GM12878 (cell line): ENCODE data around the gene MYO15A. TPM values are rescaled to one million over a fixed set of nuclear protein-coding genes. Genes with fewer than 3 reads are reported as not detected.

Experiments
- ATAC-seq: fragments of 200-7000 bp; cut with Tn5 transposase; 3 replicates; pipeline ENCODE4 v1.9.1; 2020; ENCODE audit warnings: mild to moderate bottlenecking, moderate library complexity
- BruUV-seq: library from RNA; stranded (reverse); fragments of 400-500 nt; replicated peaks from 2 replicates; lab custom pipeline; 2021; lab: Mats Ljungman, UMichigan
- CTCF ChIA-PET: fragments of 300-600 bp; sonication (Branson Sonifier 250); formaldehyde crosslinking; extraction: SDS; loops from one replicate; lab custom pipeline; 2021; ENCODE audit warnings: inconsistent platforms; lab: Yijun Ruan, JAX
- POLR2A ChIA-PET: fragments of 350-600 bp; formaldehyde crosslinking; extraction: SDS; loops from one replicate; lab custom pipeline; 2021; ENCODE audit warnings: inconsistent platforms; lab: Charles Lee
- RAD21 ChIA-PET: fragments of 300-600 bp; sonication (Branson Sonifier 250); formaldehyde crosslinking; loops from one replicate; lab custom pipeline; 2023; ENCODE audit warnings: antibody characterized with exemption; ENCODE audit not compliant: unreplicated experiment; lab: Charles Lee
- SMC1A ChIA-PET: fragments of 300-600 bp; sonication (Branson Sonifier 250); formaldehyde crosslinking; loops from one replicate; lab custom pipeline; 2023; ENCODE audit not compliant: unreplicated experiment, uncharacterized antibody; lab: Charles Lee
- DNase-seq: peaks from one replicate; pipeline ENCODE4 v3.0.0-alpha.2; 2011; ENCODE audit warnings: low read depth, low spot score
- FAIRE-seq: peaks from 3 replicates; lab custom pipeline; 2011; peaks lifted over from hg19 to GRCh38; lab: Jason Lieb, UNC
- H2AFZ ChIP-seq: 2 replicates; pipeline ENCODE4 v1.6.0; 2011; ENCODE audit warnings: low read depth, low read length, control low read depth; ENCODE audit not compliant: control insufficient read depth
- H3K27ac ChIP-seq: 2 replicates; pipeline ENCODE4 v1.5.1; 2011; ENCODE audit warnings: control low read depth; ENCODE audit not compliant: control insufficient read depth, insufficient read depth
- H3K27me3 ChIP-seq, 2 experiments: replicated peaks in 1 of 2; 2 replicates each; pipeline versions ENCODE4 v1.6.0 to v1.6.1; 2011; ENCODE audit warnings: low read length in 1 of 2; ENCODE audit not compliant: control insufficient read depth in 2 of 2, insufficient read depth in 2 of 2
- H3K36me3 ChIP-seq, 2 experiments: 2 replicates each; pipeline ENCODE4 v1.5.1; 2011; ENCODE audit warnings: low read length in 1 of 2; ENCODE audit not compliant: control insufficient read depth in 2 of 2, insufficient read depth in 2 of 2
- H3K4me1 ChIP-seq: 2 replicates; pipeline ENCODE4 v1.6.1; 2011; ENCODE audit warnings: mild to moderate bottlenecking, low read length, moderate library complexity, mixed read lengths; ENCODE audit not compliant: control insufficient read depth, insufficient read depth
- H3K4me2 ChIP-seq: 2 replicates; pipeline ENCODE4 v1.6.0; 2011; ENCODE audit warnings: control low read depth; ENCODE audit not compliant: control insufficient read depth, insufficient read depth
- H3K4me3 ChIP-seq: fragments of 200-600 bp; sonication (generic); 2 replicates; pipeline ENCODE4 v1.5.1; 2016
- H3K79me2 ChIP-seq: 2 replicates; pipeline ENCODE4 v1.6.0; 2011; ENCODE audit warnings: low read length; ENCODE audit not compliant: control insufficient read depth, insufficient read depth
- H3K9ac ChIP-seq: 2 replicates; pipeline ENCODE4 v1.8.0; 2011; ENCODE audit warnings: low read length, control low read depth, mixed read lengths; ENCODE audit not compliant: control insufficient read depth, insufficient read depth
- H3K9me3 ChIP-seq: replicated peaks from 3 replicates; pipeline ENCODE4 v1.5.1; 2011; ENCODE audit warnings: mild to moderate bottlenecking, low read length; ENCODE audit not compliant: control insufficient read depth, insufficient read depth
- H4K20me1 ChIP-seq: 2 replicates; pipeline ENCODE4 v1.6.0; 2011; ENCODE audit not compliant: control insufficient read depth, insufficient read depth
- CEBPZ ChIP-seq: fragments of 150-350 bp; IDR thresholded peaks from 2 replicates; pipeline ENCODE4 v1.6.1; 2016; ENCODE audit warnings: low read depth, low read length
- NFXL1 ChIP-seq: fragments of 450-650 bp; IDR thresholded peaks from 2 replicates; pipeline ENCODE4 v1.6.1; 2017; ENCODE audit warnings: antibody characterized with exemption, mild to moderate bottlenecking, borderline replicate concordance
- NKRF ChIP-seq: fragments of 450-650 bp; conservative IDR thresholded peaks from 2 replicates; pipeline ENCODE4 v1.6.1; 2017; ENCODE audit warnings: mild to moderate bottlenecking, moderate library complexity
- POLR2AphosphoS2 ChIP-seq: IDR thresholded peaks from 2 replicates; pipeline ENCODE4 v1.6.1; 2011; ENCODE audit warnings: low read depth, mild to moderate bottlenecking, low read length, improper control_type of control experiment, moderate library complexity
- REST ChIP-seq: IDR thresholded peaks from 2 replicates; pipeline ENCODE4 v1.6.1; 2012; ENCODE audit warnings: mild to moderate bottlenecking, low read depth, low read length
- RFX5 ChIP-seq: IDR thresholded peaks from 2 replicates; pipeline ENCODE4 v1.6.1; 2011; ENCODE audit warnings: low read depth, low read length, improper control_type of control experiment
- SMARCA5 ChIP-seq: fragments of 450-650 bp; IDR thresholded peaks from 2 replicates; pipeline ENCODE4 v1.6.1; 2017; ENCODE audit warnings: mild to moderate bottlenecking
- SUZ12 ChIP-seq: fragments of 200-600 bp; sonication (generic); IDR thresholded peaks from one replicate; pipeline ENCODE4 v1.6.1; 2018; ENCODE audit warnings: antibody characterized with exemption, mild to moderate bottlenecking; ENCODE audit not compliant: unreplicated experiment
- WGBS: methylation state at CpG from one replicate; pipeline ENCODE4 v1.1.6; 2016; ENCODE audit warnings: low lambda C conversion rate; ENCODE audit not compliant: insufficient replicate concordance, insufficient coverage; ENCODE audit errors: missing lambda C conversion rate; 5-methylcytosine and 5-hydroxymethylcytosine counted together
- in situ Hi-C: fragments of 300-500 bp; cut with MboI; formaldehyde crosslinking; loops from 9 replicates; pipeline ENCODE4 v1.14.3; 2018; ENCODE audit warnings: mixed read lengths
- intact Hi-C: fragments of 100-400 bp; cut with micrococcal nuclease; formaldehyde crosslinking; loops from one replicate; pipeline ENCODE4 v1.14.2; 2022; ENCODE audit not compliant: unreplicated experiment
- polyA plus RNA-seq, 11 experiments: library from polyadenylated mRNA; depleted of rRNA in 4 of 11; unstranded in 6 of 11; stranded (reverse) in 5 of 11; fragments of >200 nt; fragmentation: Nextera tagmentation in 4 of 11; fragmentation: Illumina TruSeq in 1 of 11; extraction: Ambion mirVana in 4 of 11; extraction: Trizol in 1 of 11; gene quantifications; 1 replicate in 1 of 11; 2 replicates in 10 of 11; pipeline versions ENCODE4 v1.2.1 to v1.2.3, GENCODE V29; 2011 to 2016; ENCODE audit warnings: inconsistent platforms in 2 of 11, missing spikeins in 2 of 11, low read depth in 1 of 11
- total RNA-seq, 4 experiments: library from RNA; depleted of rRNA in 3 of 4; stranded (reverse); fragments of >200 nt in 3 of 4; fragmentation: Illumina TruSeq in 1 of 4; extraction: Trizol in 1 of 4; gene quantifications; 2 replicates each; pipeline versions ENCODE4 v1.2.1 to v1.2.3, GENCODE V29; 2013 to 2021

Gene MYO15A
- total and polyA plus RNA-seq, 10 of the 15 experiments (the other 5 are each of a cell fraction or from before 2014, with no cell fraction given), result 0.03 to 0.77 (median 0.21) TPM; not detected in 4

- H3K27me3 ChIP-seq, result no peaks in the 10 kb centered on the region
- H2AFZ ChIP-seq, result no peak overlapping the region
- ChIA-PET RAD21 (interaction anchor here (1.2 kb wide), 1 partner anchor 36 kb away, joined by 3 read pairs; no protein-coding TSS in a partner anchor), SMC1A (interaction anchor here (1.2 kb wide), 1 partner anchor 15 kb away, joined by 5 read pairs; no protein-coding TSS in a partner anchor), POLR2A (no interaction called here), CTCF (interaction anchor here (0.6 to 1.4 kb wide), 3 partner anchors 11 to 483 kb away, joined by 3 read pairs; no protein-coding TSS in a partner anchor)
- FAIRE-seq (no peak), ATAC-seq (peak; percentile 20; the same call in 2 of the 3 replicates), DNase-seq (no peak)
- no peak overlapping the region for H3K9ac ChIP-seq
- H3K27ac ChIP-seq, result no peak overlapping the region
- no peaks in the 10 kb centered on the region for H3K36me3 ChIP-seq
- H3K4me2 ChIP-seq, result no peak overlapping the region
- in situ Hi-C loops (no loop called here), intact Hi-C loops (no loop called here)
- WGBS, result 35% methylated on average over 3 of the region's 3 CpGs
- H3K4me3 ChIP-seq, result no peak overlapping the region
- BruUV-seq, result no TSS peak
- no peaks in the 10 kb centered on the region for H3K9me3 ChIP-seq
- H3K4me1 ChIP-seq, result no peaks in the 10 kb centered on the region
- H3K79me2 ChIP-seq, result no peaks in the 10 kb centered on the region
- TF ChIP-seq SMARCA5 (peak; percentile 71; the same call in 1 of the 2 replicates), NFXL1 (peak; percentile 82), RFX5 (no peak)
- H4K20me1 ChIP-seq, result no peaks in the 10 kb centered on the region
These were observed 38.4 kb downstream of the MYO15A start for GRCh38 chr17:18146980-18147379.

GRCh38 chr17:18148586-18148985 is 40.0 kb downstream of the MYO15A start:
- CTCF ChIA-PET, result no interaction called here
- no peaks in the 10 kb centered on the region for H3K9me3 ChIP-seq
- BruUV-seq, result no TSS peak
- in situ Hi-C loops (no loop called here), intact Hi-C loops (no loop called here)
- no peak overlapping the region for H3K27ac ChIP-seq
- WGBS, result 36% methylated on average over 7 of the region's 7 CpGs
- H2AFZ ChIP-seq, result no peak overlapping the region
- no peaks in the 10 kb centered on the region for H3K79me2 ChIP-seq
- no peaks in the 10 kb centered on the region for H3K36me3 ChIP-seq
- H3K4me2 ChIP-seq, result no peak overlapping the region
- FAIRE-seq (no peak), DNase-seq (no peak), ATAC-seq (no peak)
- RAD21 ChIA-PET, result no interaction called here
- H3K4me3 ChIP-seq, result no peak overlapping the region
- H4K20me1 ChIP-seq, result no peaks in the 10 kb centered on the region
- POLR2A ChIA-PET, result no interaction called here
- H3K27me3 ChIP-seq, result no peaks in the 10 kb centered on the region
- SMC1A ChIA-PET, result no interaction called here
- H3K9ac ChIP-seq, result no peak overlapping the region
- no peaks in the 10 kb centered on the region for H3K4me1 ChIP-seq
- TF ChIP-seq REST (no peak), SUZ12 (no peak), NKRF (no peak), POLR2AphosphoS2 (no peak), CEBPZ (no peak)
